SU-DHL-6 (cell line): Measurements from ENCODE around the gene PIGT.

Source experiments
- CTCF ChIP-seq: fragments of 200-600 bp; sonication (generic); IDR thresholded peaks from one replicate; pipeline ENCODE4 v1.5.1; 2017; ENCODE audit warnings: antibody characterized with exemption, mild to moderate bottlenecking, low read length, moderate library complexity; ENCODE audit not compliant: insufficient read depth, poor library complexity, severe bottlenecking
- EZH2phosphoT487 ChIP-seq: fragments of 200-600 bp; sonication (generic), shearing (Covaris generic); conservative IDR thresholded peaks from 2 replicates; pipeline ENCODE4 v1.6.1; 2018; ENCODE audit warnings: mild to moderate bottlenecking, antibody characterized with exemption, low read length, moderate library complexity, mixed read lengths

- TF ChIP-seq CTCF = no peak
- no peak for TF ChIP-seq EZH2phosphoT487
Measured at GRCh38 chr20:45374966-45375365, 41.0 kb upstream of the PIGT start.
